HepG2 (cell line): ENCODE results near the gene ZNF697. TPM values are rescaled to one million over a fixed set of nuclear protein-coding genes. Genes with fewer than 3 reads are reported as not detected.

Source experiments
- GABPA ChIP-seq, 2 experiments: IDR thresholded peaks; 2 replicates each; pipeline ENCODE4 v1.6.1; 2011 to 2016; ENCODE audit warnings: low read depth in 2 of 2, low read length in 1 of 2, missing biosample characterization in 1 of 2, missing genetic modification characterization in 1 of 2
- HMG20B ChIP-seq: conservative IDR thresholded peaks from 2 replicates; pipeline ENCODE4 v1.6.1; 2016; ENCODE audit warnings: missing genetic modification reagents, missing compliant biosample characterization
- HNRNPUL1 ChIP-seq: fragments of 200-400 bp; formaldehyde crosslinking; IDR thresholded peaks from 2 replicates; pipeline ENCODE4 v1.6.1; 2017; ENCODE audit warnings: low read depth, mild to moderate bottlenecking, low read length, moderate library complexity
- MIXL1 ChIP-seq: IDR thresholded peaks from 2 replicates; pipeline ENCODE4 v1.6.1; 2016
- SP4 ChIP-seq: sonication (generic); formaldehyde crosslinking; IDR thresholded peaks from 2 replicates; pipeline ENCODE4 v1.8.1; 2023; ENCODE audit warnings: mild to moderate bottlenecking, missing genetic modification reagents
- U2AF2 ChIP-seq: fragments of 200-400 bp; formaldehyde crosslinking; IDR thresholded peaks from 2 replicates; pipeline ENCODE4 v1.6.1; 2017; ENCODE audit warnings: low read depth, mild to moderate bottlenecking, low read length
- ZMAT3 ChIP-seq: sonication (generic); formaldehyde crosslinking; conservative IDR thresholded peaks from 2 replicates; pipeline ENCODE4 v1.7.0; 2021; ENCODE audit warnings: missing genetic modification reagents
- ZNF362 ChIP-seq: sonication (generic); formaldehyde crosslinking; IDR thresholded peaks from 2 replicates; pipeline ENCODE4 v1.4.0; 2020; ENCODE audit warnings: missing genetic modification reagents, mild to moderate bottlenecking, borderline replicate concordance
- ZNF383 ChIP-seq: sonication (generic); formaldehyde crosslinking; IDR thresholded peaks from 2 replicates; pipeline ENCODE4 v1.4.0; 2020; ENCODE audit warnings: missing genetic modification reagents, mild to moderate bottlenecking, borderline replicate concordance
- ZNF574 ChIP-seq: sonication (generic); formaldehyde crosslinking; IDR thresholded peaks from 2 replicates; pipeline ENCODE4 v1.4.0; 2020; ENCODE audit warnings: missing genetic modification reagents
- ZNF652 ChIP-seq: IDR thresholded peaks from 2 replicates; pipeline ENCODE4 v1.6.1; 2016; ENCODE audit warnings: low read depth, borderline replicate concordance
- ZNF770 ChIP-seq: sonication (generic); formaldehyde crosslinking; IDR thresholded peaks from 2 replicates; pipeline ENCODE4 v1.5.0; 2020; ENCODE audit warnings: mild to moderate bottlenecking, missing genetic modification reagents
- ZNF773 ChIP-seq: sonication (generic); formaldehyde crosslinking; IDR thresholded peaks from 2 replicates; pipeline ENCODE4 v1.4.0; 2020; ENCODE audit warnings: missing genetic modification reagents, borderline replicate concordance
- polyA plus RNA-seq, 8 experiments: library from polyadenylated mRNA; depleted of rRNA in 3 of 8; stranded (reverse) in 7 of 8; unstranded in 1 of 8; fragments of >200 nt; fragmentation: Illumina TruSeq in 4 of 8; extraction: Trizol in 4 of 8; gene quantifications; 2 replicates each; pipeline versions ENCODE4 v1.2.1 to v1.2.3, GENCODE V29; 2011 to 2016; ENCODE audit warnings: low read depth in 4 of 8, missing spikeins in 1 of 8, mixed read lengths in 1 of 8; ENCODE audit not compliant: insufficient read depth in 1 of 8
- total RNA-seq, 5 experiments: library from RNA; depleted of rRNA; stranded (reverse); fragments of >200 nt; fragmentation: Illumina TruSeq; extraction: Trizol; gene quantifications; 2 replicates each; pipeline ENCODE4 v1.2.3, GENCODE V29; 2016; ENCODE audit warnings: low read depth in 1 of 5
- TF ChIP-seq, protein P1 (sequence below): sonication (generic); formaldehyde crosslinking; IDR thresholded peaks from 2 replicates; pipeline ENCODE4 v1.5.0; 2020; ENCODE audit warnings: mild to moderate bottlenecking, missing genetic modification reagents, borderline replicate concordance

The ZNF697 gene
- total and polyA plus RNA-seq, 2 of the 13 experiments (the other 11 are each of a cell fraction or from before 2014, with no cell fraction given): 2.3 to 7.1 TPM

DNA sequence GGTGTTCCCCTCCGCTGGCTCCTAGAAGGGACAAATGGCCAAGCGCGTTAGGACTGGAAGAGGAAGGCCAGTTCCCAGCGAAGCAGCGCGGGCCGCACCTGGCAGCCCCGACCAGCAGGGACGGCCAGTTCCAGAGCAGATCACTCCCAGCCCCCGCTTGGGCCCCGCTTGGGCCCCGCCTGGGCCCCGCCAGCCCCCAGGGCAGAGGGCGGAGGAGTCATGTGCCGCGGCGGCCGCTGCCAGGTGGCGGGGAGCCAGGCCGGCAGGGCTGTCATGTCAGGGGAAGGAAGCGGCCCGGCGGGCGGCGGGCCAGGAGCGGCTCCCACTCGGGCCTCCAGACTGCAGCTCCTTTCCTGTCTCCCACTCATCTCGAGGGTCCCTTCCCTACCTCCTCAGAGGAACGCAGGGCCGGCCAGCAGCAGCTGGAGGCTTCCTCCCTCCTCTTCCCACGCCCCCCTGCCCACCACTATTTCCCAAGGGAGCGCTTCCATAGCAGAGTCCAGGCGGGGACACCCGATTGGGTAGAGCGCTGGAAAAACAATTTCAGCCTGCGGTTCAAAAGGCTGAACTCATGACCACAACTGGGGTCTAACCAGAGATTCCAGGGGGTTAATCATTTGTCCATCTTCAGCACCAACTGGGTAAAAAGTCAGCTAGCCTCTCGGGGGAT, 16.5 kb downstream of the ZNF697 start (continued):
- TF ChIP-seq U2AF2: no peak
- peak; percentile 87; the same call in 1 of the 2 replicates for TF ChIP-seq ZNF773
- no peak for TF ChIP-seq MIXL1 (CRISPR knock-in tag)
- TF ChIP-seq SP4: peak; percentile 41; the same call in 1 of the 2 replicates
- TF ChIP-seq, protein P1, sequence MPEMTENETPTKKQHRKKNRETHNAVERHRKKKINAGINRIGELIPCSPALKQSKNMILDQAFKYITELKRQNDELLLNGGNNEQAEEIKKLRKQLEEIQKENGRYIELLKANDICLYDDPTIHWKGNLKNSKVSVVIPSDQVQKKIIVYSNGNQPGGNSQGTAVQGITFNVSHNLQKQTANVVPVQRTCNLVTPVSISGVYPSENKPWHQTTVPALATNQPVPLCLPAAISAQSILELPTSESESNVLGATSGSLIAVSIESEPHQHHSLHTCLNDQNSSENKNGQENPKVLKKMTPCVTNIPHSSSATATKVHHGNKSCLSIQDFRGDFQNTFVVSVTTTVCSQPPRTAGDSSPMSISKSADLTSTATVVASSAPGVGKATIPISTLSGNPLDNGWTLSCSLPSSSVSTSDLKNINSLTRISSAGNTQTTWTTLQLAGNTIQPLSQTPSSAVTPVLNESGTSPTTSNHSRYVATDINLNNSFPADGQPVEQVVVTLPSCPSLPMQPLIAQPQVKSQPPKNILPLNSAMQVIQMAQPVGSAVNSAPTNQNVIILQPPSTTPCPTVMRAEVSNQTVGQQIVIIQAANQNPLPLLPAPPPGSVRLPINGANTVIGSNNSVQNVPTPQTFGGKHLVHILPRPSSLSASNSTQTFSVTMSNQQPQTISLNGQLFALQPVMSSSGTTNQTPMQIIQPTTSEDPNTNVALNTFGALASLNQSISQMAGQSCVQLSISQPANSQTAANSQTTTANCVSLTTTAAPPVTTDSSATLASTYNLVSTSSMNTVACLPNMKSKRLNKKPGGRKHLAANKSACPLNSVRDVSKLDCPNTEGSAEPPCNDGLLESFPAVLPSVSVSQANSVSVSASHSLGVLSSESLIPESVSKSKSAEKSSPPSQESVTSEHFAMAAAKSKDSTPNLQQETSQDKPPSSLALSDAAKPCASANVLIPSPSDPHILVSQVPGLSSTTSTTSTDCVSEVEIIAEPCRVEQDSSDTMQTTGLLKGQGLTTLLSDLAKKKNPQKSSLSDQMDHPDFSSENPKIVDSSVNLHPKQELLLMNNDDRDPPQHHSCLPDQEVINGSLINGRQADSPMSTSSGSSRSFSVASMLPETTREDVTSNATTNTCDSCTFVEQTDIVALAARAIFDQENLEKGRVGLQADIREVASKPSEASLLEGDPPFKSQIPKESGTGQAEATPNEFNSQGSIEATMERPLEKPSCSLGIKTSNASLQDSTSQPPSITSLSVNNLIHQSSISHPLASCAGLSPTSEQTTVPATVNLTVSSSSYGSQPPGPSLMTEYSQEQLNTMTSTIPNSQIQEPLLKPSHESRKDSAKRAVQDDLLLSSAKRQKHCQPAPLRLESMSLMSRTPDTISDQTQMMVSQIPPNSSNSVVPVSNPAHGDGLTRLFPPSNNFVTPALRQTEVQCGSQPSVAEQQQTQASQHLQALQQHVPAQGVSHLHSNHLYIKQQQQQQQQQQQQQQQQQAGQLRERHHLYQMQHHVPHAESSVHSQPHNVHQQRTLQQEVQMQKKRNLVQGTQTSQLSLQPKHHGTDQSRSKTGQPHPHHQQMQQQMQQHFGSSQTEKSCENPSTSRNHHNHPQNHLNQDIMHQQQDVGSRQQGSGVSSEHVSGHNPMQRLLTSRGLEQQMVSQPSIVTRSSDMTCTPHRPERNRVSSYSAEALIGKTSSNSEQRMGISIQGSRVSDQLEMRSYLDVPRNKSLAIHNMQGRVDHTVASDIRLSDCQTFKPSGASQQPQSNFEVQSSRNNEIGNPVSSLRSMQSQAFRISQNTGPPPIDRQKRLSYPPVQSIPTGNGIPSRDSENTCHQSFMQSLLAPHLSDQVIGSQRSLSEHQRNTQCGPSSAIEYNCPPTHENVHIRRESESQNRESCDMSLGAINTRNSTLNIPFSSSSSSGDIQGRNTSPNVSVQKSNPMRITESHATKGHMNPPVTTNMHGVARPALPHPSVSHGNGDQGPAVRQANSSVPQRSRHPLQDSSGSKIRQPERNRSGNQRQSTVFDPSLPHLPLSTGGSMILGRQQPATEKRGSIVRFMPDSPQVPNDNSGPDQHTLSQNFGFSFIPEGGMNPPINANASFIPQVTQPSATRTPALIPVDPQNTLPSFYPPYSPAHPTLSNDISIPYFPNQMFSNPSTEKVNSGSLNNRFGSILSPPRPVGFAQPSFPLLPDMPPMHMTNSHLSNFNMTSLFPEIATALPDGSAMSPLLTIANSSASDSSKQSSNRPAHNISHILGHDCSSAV (CRISPR knock-in tag): 0 out of 2 replicates have a peak, but pooled peaks have one; percentile 53
- peak; percentile 50; the same call in 1 of the 2 replicates for TF ChIP-seq ZNF770 (CRISPR knock-in tag)
- peak; percentile 58; the same call in 1 of the 2 replicates for TF ChIP-seq ZNF652
- no peak for TF ChIP-seq HNRNPUL1
- TF ChIP-seq ZMAT3 (CRISPR knock-in tag): peak; percentile 85; the same call in 1 of the 2 replicates
- TF ChIP-seq GABPA (IDR thresholded peaks at IDR 0.05; ENCODE audit: low read depth, low read length): no peak
- no peak; the same call in 1 of the 2 replicates for TF ChIP-seq GABPA (CRISPR knock-in tag; IDR thresholded peaks at IDR 0.05; ENCODE audit: low read depth)
- peak; percentile 29; the same call in 1 of the 2 replicates for TF ChIP-seq ZNF362 (CRISPR knock-in tag)
- TF ChIP-seq ZNF383 (CRISPR knock-in tag): no peak
- TF ChIP-seq HMG20B: peak; percentile 8; the same call in 1 of the 2 replicates
- peak; percentile 77; the same call in 1 of the 2 replicates for TF ChIP-seq ZNF574 (CRISPR knock-in tag)
